ENCODE data around the gene DCANP1.

DCANP1 gene

GRCh38 chr5:135456238-135457099 lies 9.3 kb upstream of the DCANP1 start:
- DNase-seq (ENCODE audit: low read depth), result peak; percentile 94

- DNase-seq (ENCODE audit: low read depth), result no peak
Measured at GRCh38 chr5:135455876-135456237, 8.7 kb upstream of the DCANP1 start.

DNA sequence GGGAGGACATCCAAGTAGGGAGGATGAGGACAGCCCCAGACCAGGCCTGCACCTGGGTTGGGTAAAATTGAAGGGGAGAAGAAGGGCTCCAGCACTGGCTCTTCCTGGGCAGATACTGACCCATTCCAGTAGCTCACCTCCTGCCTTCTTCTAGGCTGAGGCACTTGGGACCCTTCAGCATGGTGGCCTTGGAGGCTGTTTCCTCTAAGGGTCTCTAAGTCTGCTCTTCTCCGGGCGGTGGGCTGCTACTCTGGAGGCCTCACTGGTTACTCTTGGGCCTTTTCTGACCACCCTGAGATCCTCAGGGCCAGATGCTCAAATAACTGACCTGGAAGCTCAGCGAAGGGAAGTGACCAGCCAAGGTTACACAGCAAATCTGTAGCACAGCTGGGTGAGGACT lies 7.8 kb upstream of the DCANP1 start:
- no peak for DNase-seq (ENCODE audit: low read depth)

DNA sequence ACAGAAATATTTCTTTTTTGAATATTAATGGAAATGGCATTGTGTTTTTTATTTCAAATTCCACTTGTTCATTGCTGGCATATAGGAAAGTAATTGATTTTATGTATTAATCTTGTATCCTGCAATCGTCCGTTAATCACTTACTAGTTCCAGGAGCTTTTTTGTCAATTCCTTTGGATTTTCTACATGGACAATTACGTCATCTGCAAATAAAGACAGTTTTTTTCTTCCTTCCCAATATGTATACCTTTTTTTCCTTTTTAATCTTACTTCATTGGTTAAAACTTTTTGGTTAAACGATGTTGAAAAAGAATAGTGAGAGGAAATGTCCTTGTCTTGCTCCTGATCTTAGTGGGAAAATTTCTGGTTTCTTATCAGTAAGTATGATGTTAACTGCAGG lies 6.5 kb upstream of the DCANP1 start:
- DNase-seq (ENCODE audit: low read depth), result no peak

- DNase-seq (ENCODE audit: low read depth), result no peak
Measured at GRCh38 chr5:135452321-135453030, 5.3 kb upstream of the DCANP1 start, which contains the start of gene TIFAB. TIFAB (minus strand) TSS chr5:135452351; CDS start chr5:135449939, 2,412 bp downstream.

DNA sequence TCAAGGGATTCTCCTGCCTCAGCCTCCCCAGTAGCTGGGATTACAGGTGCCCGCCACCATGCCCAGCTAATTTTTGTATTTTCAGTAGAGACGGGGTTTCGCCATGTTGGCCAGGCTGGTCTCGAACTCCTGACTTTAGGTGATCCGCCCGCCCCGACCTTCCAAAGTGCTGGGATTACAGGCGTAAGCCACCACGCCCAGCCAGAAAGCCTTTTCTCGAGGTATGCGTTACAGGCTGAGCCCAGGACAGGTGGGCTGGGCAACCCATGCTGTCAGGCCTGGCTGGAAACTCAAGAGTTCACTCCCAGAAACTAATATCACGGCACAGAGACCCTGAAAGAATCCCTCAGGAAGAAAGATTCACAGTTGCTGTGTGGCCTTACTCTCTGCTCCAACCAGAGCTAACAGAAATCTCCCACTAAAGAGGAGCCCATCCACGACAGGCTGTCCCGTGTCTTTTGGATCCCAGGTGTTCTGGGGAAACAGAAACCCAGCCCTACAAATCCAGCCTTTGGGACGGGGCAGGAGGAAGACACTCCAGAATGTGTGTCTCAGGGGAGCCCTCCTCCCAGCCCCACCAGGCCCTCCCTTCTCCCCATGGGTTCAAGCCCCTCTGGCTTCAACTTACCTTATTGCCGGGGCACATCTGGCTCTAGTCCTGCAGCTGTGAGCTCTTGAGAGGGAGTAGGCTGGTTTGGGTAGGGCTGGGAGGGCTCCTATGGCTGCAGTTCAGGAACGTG lies 4.6 kb upstream of the DCANP1 start:
- DNase-seq (ENCODE audit: low read depth), result no peak

- DNase-seq (ENCODE audit: low read depth), result no peak
Measured at GRCh38 chr5:135450952-135451351, 3.8 kb upstream of the DCANP1 start.

DNA sequence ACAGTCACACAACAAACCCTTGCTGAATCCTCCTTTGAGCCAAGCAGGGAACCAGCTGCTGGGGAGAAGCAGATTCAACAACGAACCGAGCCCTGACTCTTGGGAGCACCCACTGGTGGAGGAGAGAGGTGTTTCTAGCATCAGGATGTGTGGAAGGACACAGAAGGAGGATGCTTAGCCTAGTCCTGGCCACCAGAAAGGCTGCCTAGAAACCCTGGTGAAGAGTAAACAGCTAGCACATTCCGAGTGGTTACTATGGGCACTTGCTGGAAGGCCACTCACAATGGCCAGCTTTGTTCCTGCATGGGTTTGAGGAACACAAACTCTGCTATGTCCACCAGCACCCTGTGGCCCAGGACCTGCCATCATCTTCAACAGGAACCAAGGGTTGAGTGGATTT lies 3.2 kb upstream of the DCANP1 start:
- DNase-seq (ENCODE audit: low read depth), result no peak

- DNase-seq (ENCODE audit: low read depth), result no peak
Measured at GRCh38 chr5:135449644-135450043, 2.5 kb upstream of the DCANP1 start.

GRCh38 chr5:135448791-135449507 lies 1.8 kb upstream of the DCANP1 start:
- DNase-seq (ENCODE audit: low read depth), result peak; percentile 46

GRCh38 chr5:135448071-135448739 lies 1.1 kb upstream of the DCANP1 start:
- DNase-seq (ENCODE audit: low read depth), result no peak

DNA sequence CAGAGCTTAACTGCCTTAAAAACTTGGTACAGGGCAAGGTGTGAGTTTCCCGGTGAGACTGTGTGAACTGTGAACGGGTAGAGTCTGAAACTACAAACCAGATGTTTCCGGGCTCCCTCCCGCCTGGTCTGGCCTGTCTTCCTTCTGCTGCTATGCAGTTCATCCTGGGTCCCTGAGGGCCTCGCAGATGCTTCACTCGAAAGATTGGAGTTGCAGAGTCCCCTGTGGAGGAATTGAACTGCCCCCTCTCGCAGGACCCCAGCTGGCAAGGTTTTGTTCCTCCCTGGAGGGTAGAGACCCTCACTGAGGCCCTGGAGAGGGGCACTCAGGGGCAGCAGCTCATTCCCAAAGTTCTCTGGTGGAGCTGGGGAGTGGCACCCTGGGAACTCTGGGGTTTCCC lies 533 bp downstream of the DCANP1 start:
- no peak for DNase-seq (ENCODE audit: low read depth)

DNA sequence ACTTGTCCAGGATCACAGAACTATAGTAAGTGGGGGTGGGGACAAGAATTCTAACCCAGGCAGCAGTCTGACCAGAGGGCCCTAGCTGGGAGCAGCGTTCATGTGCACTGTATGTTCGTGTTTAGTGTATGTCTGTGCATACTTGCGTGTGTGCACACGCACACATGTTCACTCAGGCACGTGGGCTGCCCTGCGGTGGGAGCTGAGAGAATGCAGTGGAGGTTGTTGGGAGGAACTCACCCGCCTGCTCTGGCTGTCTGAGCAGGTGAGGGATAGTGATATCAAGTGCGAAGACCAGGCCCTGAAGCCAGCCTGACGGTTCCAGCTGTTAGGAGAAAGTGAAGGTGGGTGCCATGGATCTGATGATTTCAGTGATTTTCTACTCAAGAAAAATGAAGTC lies 942 bp downstream of the DCANP1 start:
- no peak for DNase-seq (ENCODE audit: low read depth)

GRCh38 chr5:135445306-135445985 lies 1.7 kb downstream of the DCANP1 start:
- DNase-seq (ENCODE audit: low read depth), result peak; percentile 42

GRCh38 chr5:135444881-135445280 lies 2.3 kb downstream of the DCANP1 start:
- no peak for DNase-seq (ENCODE audit: low read depth)

DNA sequence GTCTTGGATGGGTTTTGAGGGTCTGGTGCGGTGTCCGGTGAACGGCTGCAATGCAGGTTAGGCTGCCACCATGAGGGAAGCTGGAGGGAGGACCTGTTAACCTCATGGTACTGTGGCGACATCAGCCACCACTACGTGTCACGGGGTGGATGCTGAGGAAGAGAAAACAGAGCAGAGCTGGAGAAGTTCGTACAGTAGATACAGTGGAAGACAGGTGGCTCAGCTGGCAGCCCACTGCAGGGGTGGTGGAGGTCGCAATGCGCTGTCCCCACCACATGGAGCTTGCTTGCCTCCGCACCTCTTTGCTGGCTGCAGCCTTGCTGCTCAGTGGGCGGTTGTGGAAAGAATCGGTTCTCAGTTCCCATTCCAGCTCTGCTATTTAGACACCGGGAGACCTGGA lies 2.8 kb downstream of the DCANP1 start:
- DNase-seq (ENCODE audit: low read depth), result no peak

- DNase-seq (ENCODE audit: low read depth), result peak; percentile 40
Measured at GRCh38 chr5:135443161-135443960, 3.8 kb downstream of the DCANP1 start.

DNA sequence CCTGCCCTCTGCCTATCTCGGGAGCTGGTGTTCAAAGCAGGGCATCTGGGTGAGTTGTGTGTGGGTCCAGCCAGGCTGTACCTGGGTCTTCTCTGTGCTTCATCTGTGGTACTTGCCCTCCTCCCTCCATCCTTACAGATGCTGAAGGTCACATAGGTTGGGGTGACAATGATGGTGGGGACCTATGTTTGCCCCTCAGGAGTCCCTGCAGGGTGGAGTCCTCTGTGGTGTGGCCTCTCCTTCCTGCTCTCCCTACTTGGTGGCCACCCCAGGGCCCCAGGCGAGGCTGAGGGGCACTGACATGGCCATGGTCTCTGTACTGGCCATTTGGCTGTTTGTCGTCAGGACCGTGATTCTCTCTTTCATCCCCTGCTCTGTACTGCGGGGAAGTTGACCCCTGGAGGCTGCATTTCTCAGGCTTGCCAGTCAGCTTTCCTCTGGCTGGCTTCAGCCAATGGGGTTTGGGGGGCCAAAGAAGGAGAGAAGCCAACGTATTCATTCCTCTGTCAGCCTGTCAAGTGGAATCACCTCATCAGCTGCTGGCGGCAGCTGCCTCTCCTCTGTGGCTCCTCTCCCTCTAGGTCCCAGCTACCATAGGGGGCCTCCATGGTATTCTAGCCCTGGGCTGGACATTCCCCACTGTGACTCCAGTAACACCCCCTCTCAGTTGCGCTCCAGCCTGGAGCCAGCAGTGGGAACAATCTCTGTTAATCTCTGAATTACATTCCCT lies 4.6 kb downstream of the DCANP1 start:
- DNase-seq (ENCODE audit: low read depth), result no peak

GRCh38 chr5:135441919-135442318 lies 5.2 kb downstream of the DCANP1 start:
- no peak for DNase-seq (ENCODE audit: low read depth)

All from EH (cell line).